SU-DHL-6 (cell line): Measurements from ENCODE around the gene STEAP3.
A peak's percentile ranks its signal among the peaks of the same experiment; 100 is the strongest.

ENCODE experiments used
- H2AFZ ChIP-seq: fragments of 200-600 bp; sonication (generic); 2 replicates; pipeline ENCODE4 v1.6.1; 2014; ENCODE audit warnings: low read depth, mild to moderate bottlenecking, moderate library complexity, mixed read lengths, antibody characterized with exemption, low read length; ENCODE audit not compliant: severe bottlenecking
- H3F3A ChIP-seq: fragments of 200-600 bp; shearing (Covaris generic); 2 replicates; pipeline ENCODE4 v1.6.0; 2016; ENCODE audit warnings: antibody characterized with exemption, mild to moderate bottlenecking; ENCODE audit not compliant: insufficient read depth
- H3K27ac ChIP-seq: fragments of 200-600 bp; sonication (generic); 2 replicates; pipeline ENCODE4 v1.5.1; 2016; ENCODE audit warnings: low read depth, mild to moderate bottlenecking, low read length, moderate library complexity, mixed read lengths
- H3K27me3 ChIP-seq: fragments of 200-600 bp; sonication (generic), shearing (Covaris generic); 2 replicates; pipeline ENCODE4 v1.6.0; 2014; ENCODE audit warnings: mild to moderate bottlenecking, low read length
- H3K36me3 ChIP-seq: fragments of 200-600 bp; sonication (generic); 2 replicates; pipeline ENCODE4 v1.6.1; 2014; ENCODE audit warnings: mild to moderate bottlenecking, low read length, mixed read lengths
- H3K4me2 ChIP-seq: fragments of 300-600, 200-600 bp; shearing (Covaris generic), sonication (generic); 2 replicates; pipeline ENCODE4 v1.6.0; 2014; ENCODE audit warnings: low read length, low read depth, mild to moderate bottlenecking; ENCODE audit not compliant: poor library complexity, severe bottlenecking
- H3K4me3 ChIP-seq: fragments of 200-600 bp; sonication (generic); 2 replicates; pipeline ENCODE4 v1.5.1; 2014; ENCODE audit warnings: antibody characterized with exemption, low read length, mild to moderate bottlenecking, mixed read lengths; ENCODE audit not compliant: insufficient read depth, poor library complexity, severe bottlenecking
- H3K79me2 ChIP-seq: fragments of 200-600 bp; sonication (generic); 2 replicates; pipeline ENCODE4 v1.6.1; 2014; ENCODE audit warnings: mild to moderate bottlenecking, low read length, moderate library complexity; ENCODE audit not compliant: insufficient read depth
- H3K9ac ChIP-seq: fragments of 200-600 bp; sonication (generic); 2 replicates; pipeline ENCODE4 v1.7.0; 2014; ENCODE audit warnings: mild to moderate bottlenecking, low read length
- H3K9me2 ChIP-seq: fragments of 200-600 bp; sonication (generic); replicated peaks from 2 replicates; pipeline ENCODE4 v1.6.1; 2014; ENCODE audit warnings: low read length; ENCODE audit not compliant: insufficient read depth
- H3K9me3 ChIP-seq: fragments of 200-600 bp; sonication (generic); 2 replicates; pipeline ENCODE4 v1.6.1; 2014; ENCODE audit warnings: low read length, mixed read lengths; ENCODE audit not compliant: insufficient read depth
- H4K20me1 ChIP-seq: fragments of 200-600 bp; sonication (generic); 2 replicates; pipeline ENCODE4 v1.6.1; 2014; ENCODE audit warnings: low read depth, mild to moderate bottlenecking, antibody characterized with exemption, low read length, moderate library complexity, mixed read lengths
- EZH2phosphoT487 ChIP-seq: fragments of 200-600 bp; sonication (generic), shearing (Covaris generic); conservative IDR thresholded peaks from 2 replicates; pipeline ENCODE4 v1.6.1; 2018; ENCODE audit warnings: mild to moderate bottlenecking, antibody characterized with exemption, low read length, moderate library complexity, mixed read lengths
- TF ChIP-seq, protein P1 (sequence below): fragments of 200-600 bp; sonication (generic); IDR thresholded peaks from one replicate; pipeline ENCODE4 v1.5.1; 2017; ENCODE audit warnings: antibody characterized with exemption, mild to moderate bottlenecking, low read length, moderate library complexity; ENCODE audit not compliant: insufficient read depth, poor library complexity, severe bottlenecking

Gene STEAP3

GRCh38 chr2:119222213-119222612 is 1.4 kb upstream of the STEAP3 start:
- TF ChIP-seq, protein P1, sequence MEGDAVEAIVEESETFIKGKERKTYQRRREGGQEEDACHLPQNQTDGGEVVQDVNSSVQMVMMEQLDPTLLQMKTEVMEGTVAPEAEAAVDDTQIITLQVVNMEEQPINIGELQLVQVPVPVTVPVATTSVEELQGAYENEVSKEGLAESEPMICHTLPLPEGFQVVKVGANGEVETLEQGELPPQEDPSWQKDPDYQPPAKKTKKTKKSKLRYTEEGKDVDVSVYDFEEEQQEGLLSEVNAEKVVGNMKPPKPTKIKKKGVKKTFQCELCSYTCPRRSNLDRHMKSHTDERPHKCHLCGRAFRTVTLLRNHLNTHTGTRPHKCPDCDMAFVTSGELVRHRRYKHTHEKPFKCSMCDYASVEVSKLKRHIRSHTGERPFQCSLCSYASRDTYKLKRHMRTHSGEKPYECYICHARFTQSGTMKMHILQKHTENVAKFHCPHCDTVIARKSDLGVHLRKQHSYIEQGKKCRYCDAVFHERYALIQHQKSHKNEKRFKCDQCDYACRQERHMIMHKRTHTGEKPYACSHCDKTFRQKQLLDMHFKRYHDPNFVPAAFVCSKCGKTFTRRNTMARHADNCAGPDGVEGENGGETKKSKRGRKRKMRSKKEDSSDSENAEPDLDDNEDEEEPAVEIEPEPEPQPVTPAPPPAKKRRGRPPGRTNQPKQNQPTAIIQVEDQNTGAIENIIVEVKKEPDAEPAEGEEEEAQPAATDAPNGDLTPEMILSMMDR, result no peak
- TF ChIP-seq EZH2phosphoT487, result no peak
- H3K4me3 ChIP-seq, result no peak overlapping the region
- no peaks in the 10 kb centered on the region for H3F3A ChIP-seq
- H3K9ac ChIP-seq, result no peak overlapping the region
- H3K36me3 ChIP-seq, result no peaks in the 10 kb centered on the region
- no peaks in the 10 kb centered on the region for H3K79me2 ChIP-seq
- no peak overlapping the region for H2AFZ ChIP-seq
- no peak overlapping the region for H3K27ac ChIP-seq
- no peaks in the 10 kb centered on the region for H4K20me1 ChIP-seq
- no peaks in the 10 kb centered on the region for H3K27me3 ChIP-seq
- no peaks in the 10 kb centered on the region for H3K9me2 ChIP-seq
- no peaks in the 10 kb centered on the region for H3K9me3 ChIP-seq
- H3K4me2 ChIP-seq, result no peak overlapping the region

- Histone ChIP-seq H3K27ac (no peak overlapping the region), H3K27me3 (no peaks in the 10 kb centered on the region), H2AFZ (peak overlapping the region; percentile 76), H3K4me3 (peak overlapping the region; percentile 59), H3F3A (no peaks in the 10 kb centered on the region), H3K4me2 (peak overlapping the region; percentile 68), H3K79me2 (no peaks in the 10 kb centered on the region), H3K9me2 (no peaks in the 10 kb centered on the region), H4K20me1 (no peaks in the 10 kb centered on the region), H3K9ac (peak overlapping the region; percentile 67), H3K36me3 (no peaks in the 10 kb centered on the region), H3K9me3 (no peaks in the 10 kb centered on the region)
- no peak for TF ChIP-seq EZH2phosphoT487
- TF ChIP-seq, protein P1, result no peak
Measured at GRCh38 chr2:119222863-119223520, 642 bp upstream of the STEAP3 start.

GRCh38 chr2:119224391-119225104 is 914 bp downstream of the STEAP3 start:
- Histone ChIP-seq H3K4me2 (peak overlapping the region; percentile 68), H3K27ac (no peak overlapping the region), H3K9ac (peak overlapping the region; percentile 67)

More at GRCh38 chr2:119224391-119225104, 914 bp downstream of the STEAP3 start:
- Histone ChIP-seq H3F3A (no peaks in the 10 kb centered on the region), H3K9me3 (no peaks in the 10 kb centered on the region), H4K20me1 (no peaks in the 10 kb centered on the region), H3K4me3 (peak overlapping the region; percentile 59), H3K27me3 (no peaks in the 10 kb centered on the region), H3K79me2 (no peaks in the 10 kb centered on the region), H2AFZ (peak overlapping the region; percentile 76), H3K36me3 (no peaks in the 10 kb centered on the region), H3K9me2 (no peaks in the 10 kb centered on the region)
- TF ChIP-seq EZH2phosphoT487, result no peak
- TF ChIP-seq, protein P1, result no peak
